22Rv1 (cell line): ENCODE data around the gene RMC1.

ENCODE experiments used
- H3K27ac ChIP-seq: fragments of 450-650 bp; 2 replicates; pipeline ENCODE4 v1.5.1; 2017
- CTCF ChIP-seq: fragments of 450-650 bp; IDR thresholded peaks from 2 replicates; pipeline ENCODE4 v1.5.1; 2017; ENCODE audit warnings: mild to moderate bottlenecking
- ZFX ChIP-seq: fragments of 450-650 bp; IDR thresholded peaks from 2 replicates; pipeline ENCODE4 v1.6.1; 2017; ENCODE audit warnings: antibody characterized with exemption, borderline replicate concordance

Gene RMC1

GRCh38 chr18:23462876-23463275, 40.4 kb upstream of the RMC1 start:
- no peak for TF ChIP-seq ZFX
- TF ChIP-seq CTCF, result no peak
- no peak overlapping the region for H3K27ac ChIP-seq

- TF ChIP-seq CTCF (no peak), ZFX (no peak)
- H3K27ac ChIP-seq, result no peak overlapping the region
Measured at GRCh38 chr18:23468753-23469459, 34.4 kb upstream of the RMC1 start.

GRCh38 chr18:23470620-23471387, 32.5 kb upstream of the RMC1 start:
- no peak overlapping the region for H3K27ac ChIP-seq
- no peak for TF ChIP-seq ZFX
- TF ChIP-seq CTCF, result no peak

- TF ChIP-seq CTCF (no peak), ZFX (no peak)
- H3K27ac ChIP-seq, result no peak overlapping the region
Measured at GRCh38 chr18:23471486-23471885, 31.8 kb upstream of the RMC1 start.

- no peak overlapping the region for H3K27ac ChIP-seq
- TF ChIP-seq CTCF, result no peak
Measured at GRCh38 chr18:23479829-23480505, 23.3 kb upstream of the RMC1 start.

- no peak for TF ChIP-seq CTCF
- no peak for TF ChIP-seq ZFX
- H3K27ac ChIP-seq, result no peak overlapping the region
Measured at GRCh38 chr18:23484561-23485182, 18.6 kb upstream of the RMC1 start.
